GM21576 (cell line): ENCODE measurements around the gene FGFRL1.
"Not testable (repeated sequence)": the region's sequence is repeated elsewhere in the genome, so short reads cannot be mapped to it uniquely, and the experiment has no call there.

Source experiments
- ATAC-seq: cut with Tn5 transposase; IDR thresholded peaks from one replicate; pipeline ENCODE4 v1.9.1; 2021; ENCODE audit warnings: mild to moderate bottlenecking, moderate library complexity; ENCODE audit not compliant: unreplicated experiment

The FGFRL1 gene

GRCh38 chr4:992297-993110 lies 18.9 kb upstream of the FGFRL1 start:
- ATAC-seq: no peak

DNA sequence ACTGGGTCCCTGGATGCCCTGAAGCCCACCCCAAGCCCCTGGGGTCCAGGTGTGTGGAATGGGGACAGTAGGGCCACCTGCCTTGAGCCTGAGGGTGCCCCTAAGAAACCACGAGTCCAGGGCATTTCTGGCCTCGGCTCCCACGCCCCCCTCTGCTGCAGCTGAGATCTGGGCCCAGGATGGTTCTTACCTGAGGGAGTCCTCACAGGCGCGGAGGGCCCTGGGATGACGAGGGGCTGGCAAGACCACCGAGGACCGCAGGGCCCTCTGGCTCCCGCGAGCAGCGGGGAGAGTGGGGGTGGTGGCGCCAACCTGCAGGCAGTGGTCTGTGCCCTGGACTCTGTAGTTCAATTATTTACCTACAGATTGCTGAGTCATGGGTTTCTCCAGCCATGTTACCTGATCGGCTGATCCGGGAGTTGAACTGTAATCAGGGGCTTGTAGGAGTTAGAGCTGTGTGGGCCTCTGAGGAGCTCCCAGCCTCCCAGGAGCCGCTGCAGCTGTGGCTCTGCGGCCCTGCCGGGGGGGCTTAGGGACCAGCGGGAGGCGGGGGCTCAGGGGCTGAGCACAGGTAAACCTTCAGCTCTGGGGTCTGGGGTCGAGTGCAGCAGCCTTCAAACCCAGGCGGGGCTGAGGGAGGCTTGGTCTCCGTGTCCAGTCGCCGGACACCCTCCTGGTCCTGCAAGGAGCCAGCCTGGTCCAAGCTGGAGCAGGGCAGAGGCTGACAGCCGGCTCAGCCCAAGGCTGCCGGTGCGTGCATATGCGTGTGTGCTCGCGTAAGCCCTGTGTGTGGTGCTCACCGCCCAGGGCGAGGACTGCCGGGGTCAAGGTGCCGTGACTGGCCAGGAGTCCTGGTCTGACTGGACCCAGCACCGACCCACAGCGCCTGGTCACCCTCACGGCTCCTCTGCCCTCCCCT lies 18.1 kb upstream of the FGFRL1 start, which contains the start of gene SLC26A1:
SLC26A1 (minus strand) TSS at position 294 of the 919 bp plus-strand sequence. CDS start 1,701 bp downstream, outside the sequence.
- no peak for ATAC-seq

GRCh38 chr4:995311-996026 lies 16.0 kb upstream of the FGFRL1 start:
- ATAC-seq: no peak

- ATAC-seq: no peak
Observed at GRCh38 chr4:996030-996996, 15.1 kb upstream of the FGFRL1 start.

DNA sequence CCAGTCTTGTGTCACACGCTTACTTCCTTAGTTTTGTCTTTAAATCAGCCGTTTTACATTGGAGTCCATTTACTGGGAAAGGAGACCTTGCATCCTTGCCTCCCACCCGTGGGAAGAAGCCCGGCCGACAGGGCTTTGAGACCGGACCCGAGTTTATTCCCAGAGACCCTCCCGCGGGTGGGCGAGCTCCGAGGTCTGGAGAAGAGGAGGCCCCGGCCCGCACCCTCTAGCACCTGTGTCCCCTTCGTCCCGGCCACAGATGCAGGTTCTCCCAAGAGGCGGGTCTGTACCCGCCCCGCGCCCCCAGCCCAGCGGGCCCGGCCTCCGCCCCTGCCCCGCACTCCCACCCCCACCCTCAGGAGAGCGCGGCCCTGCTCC lies 14.4 kb upstream of the FGFRL1 start:
- ATAC-seq: no peak

DNA sequence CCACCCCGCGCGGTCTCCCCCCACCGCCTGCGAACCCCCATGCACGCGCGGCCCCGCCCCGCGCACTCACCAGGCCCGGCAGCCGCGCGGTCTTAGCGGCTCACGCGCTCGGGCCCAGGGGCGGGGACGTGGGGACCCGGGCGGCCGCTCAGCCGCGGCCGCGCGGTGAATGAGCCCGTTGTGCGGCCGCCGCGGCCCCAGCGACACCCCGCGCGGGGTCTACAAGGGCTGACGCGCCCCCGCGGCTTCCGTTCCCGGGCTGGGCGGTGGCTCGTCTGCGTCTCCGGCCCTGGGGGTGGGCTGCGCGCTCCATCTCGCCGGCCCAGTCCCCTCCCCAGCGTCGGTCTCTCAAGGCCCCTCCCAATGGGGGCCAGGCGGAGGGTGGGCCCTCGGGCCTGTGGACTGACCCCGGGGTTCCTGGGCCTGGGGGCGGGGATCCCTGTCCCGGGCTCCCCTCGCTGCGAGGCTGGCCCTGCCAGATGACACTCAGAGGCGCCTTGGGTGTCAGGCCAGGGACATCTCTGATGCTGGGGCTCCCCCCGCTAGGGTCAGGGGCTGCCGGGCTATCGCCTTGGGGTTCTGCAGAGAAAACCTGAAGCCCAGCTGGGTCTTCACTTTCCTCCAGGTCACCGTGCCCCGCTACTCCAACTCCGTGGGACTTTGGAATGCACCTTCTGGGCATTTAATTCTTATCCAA lies 13.9 kb upstream of the FGFRL1 start:
- ATAC-seq: no peak

DNA sequence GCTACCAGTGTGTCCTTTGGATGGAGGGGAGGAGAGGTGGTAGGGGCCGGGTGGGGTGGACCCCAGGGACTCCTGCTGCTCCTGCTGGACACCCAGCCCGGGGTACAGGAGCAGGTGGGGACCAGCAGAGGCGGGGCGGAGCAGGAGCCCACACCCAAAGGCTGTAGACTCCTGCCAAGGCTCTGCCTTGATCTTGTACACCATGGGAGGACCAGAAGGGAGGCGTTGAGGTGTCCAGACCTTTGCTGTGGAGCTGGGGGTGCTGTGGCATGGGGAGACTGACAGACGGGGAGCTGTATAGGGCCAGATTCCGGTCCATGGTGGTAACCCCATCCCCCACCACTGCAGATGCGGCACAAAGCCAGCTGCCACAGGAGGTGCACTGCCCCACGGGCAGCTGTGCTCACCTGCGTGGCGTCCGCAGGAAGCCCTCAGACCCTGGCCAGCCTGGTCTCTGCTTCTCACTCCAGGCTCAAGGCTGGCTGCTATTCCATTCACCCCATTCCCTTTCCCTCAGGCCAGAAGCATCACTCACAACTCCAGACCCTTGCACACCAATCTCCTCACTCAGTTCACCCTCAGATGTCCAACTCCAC lies 13.2 kb upstream of the FGFRL1 start:
- ATAC-seq: no peak

GRCh38 chr4:999240-999863 lies 12.1 kb upstream of the FGFRL1 start:
- not testable (repeated sequence) for ATAC-seq

GRCh38 chr4:999882-1000425 lies 11.5 kb upstream of the FGFRL1 start:
- ATAC-seq: no peak

DNA sequence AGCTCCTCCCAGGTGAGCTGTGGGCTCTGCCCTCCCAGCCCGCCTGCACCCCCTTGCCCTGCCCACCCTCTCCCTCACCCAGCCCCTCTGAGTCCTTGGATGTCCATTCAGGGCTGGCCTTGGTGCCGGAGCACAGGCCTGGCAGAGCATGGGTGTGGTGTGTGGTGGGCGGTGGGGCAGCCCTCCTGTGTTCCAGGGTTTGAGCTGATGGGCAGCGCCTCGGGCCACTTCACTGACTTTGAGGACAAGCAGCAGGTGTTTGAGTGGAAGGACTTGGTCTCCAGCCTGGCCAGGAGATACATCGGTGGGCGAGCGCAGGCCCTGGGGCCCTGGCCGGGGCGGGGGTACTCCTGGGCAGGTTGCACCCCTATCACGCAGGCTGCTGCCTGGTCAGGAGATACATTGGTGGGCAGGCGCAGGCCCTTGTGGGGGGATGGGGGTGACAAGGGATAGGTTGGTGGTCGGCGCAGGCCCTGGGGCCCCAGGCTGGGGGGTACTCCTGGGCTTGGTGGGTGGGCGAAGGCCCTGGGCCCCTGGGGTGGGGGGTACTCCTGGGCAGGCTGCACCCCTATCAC lies 10.7 kb upstream of the FGFRL1 start:
- ATAC-seq: no peak

- no peak for ATAC-seq
Observed at GRCh38 chr4:1001561-1002130, 9.8 kb upstream of the FGFRL1 start.

DNA sequence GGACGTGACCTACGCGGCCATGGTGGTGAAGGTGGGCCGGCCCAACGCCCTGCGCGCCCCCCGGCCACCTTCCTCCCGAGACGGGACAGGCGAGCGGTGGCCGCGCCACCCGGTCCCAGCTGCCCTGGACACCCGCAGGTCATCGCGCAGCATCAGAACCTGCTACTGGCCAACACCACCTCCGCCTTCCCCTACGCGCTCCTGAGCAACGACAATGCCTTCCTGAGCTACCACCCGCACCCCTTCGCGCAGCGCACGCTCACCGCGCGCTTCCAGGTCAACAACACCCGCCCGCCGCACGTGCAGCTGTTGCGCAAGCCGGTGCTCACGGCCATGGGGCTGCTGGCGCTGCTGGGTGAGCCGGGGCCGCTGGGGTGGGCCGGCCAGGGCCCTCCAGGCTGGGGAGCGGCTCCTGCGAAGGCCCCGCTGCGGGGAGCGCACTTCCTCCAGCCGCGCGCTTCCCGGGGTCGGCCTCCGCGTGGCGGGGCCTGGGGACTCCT lies 9.2 kb upstream of the FGFRL1 start:
- no peak for ATAC-seq

DNA sequence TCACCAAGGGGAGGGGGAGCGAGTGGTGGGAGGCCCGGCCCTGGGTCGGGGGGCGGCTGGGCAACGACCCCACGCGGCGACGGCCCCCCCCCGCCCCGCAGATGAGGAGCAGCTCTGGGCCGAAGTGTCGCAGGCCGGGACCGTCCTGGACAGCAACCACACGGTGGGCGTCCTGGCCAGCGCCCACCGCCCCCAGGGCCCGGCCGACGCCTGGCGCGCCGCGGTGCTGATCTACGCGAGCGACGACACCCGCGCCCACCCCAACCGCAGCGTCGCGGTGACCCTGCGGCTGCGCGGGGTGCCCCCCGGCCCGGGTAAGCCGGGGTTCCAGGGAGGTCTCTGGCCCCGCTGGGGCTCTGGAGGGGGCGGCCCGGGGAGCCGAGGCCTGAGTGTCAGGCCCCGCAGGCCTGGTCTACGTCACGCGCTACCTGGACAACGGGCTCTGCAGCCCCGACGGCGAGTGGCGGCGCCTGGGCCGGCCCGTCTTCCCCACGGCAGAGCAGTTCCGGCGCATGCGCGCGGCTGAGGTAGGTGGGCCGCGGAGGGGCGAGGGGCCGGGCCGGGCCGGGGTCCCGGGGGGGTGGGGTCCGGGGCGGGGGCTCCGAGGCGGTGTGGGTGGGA lies 8.7 kb upstream of the FGFRL1 start:
- no peak for ATAC-seq

GRCh38 chr4:1003271-1004070 lies 8.0 kb upstream of the FGFRL1 start:
- ATAC-seq: no peak

DNA sequence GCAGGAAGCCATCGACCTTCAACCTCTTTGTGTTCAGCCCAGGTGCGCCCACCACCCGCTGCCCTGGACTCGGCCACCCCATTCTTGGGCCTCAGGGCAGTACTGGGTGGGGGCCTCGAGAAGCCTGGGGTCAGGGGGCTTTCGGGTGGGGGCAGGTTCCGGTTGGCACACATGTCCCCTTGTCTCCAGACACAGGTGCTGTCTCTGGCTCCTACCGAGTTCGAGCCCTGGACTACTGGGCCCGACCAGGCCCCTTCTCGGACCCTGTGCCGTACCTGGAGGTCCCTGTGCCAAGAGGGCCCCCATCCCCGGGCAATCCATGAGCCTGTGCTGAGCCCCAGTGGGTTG lies 7.4 kb upstream of the FGFRL1 start:
- no peak for ATAC-seq
